ENCODE results near the gene C6orf132. TPM values are rescaled to one million over a fixed set of nuclear protein-coding genes. Genes with fewer than 3 reads are reported as not detected.

Gene C6orf132
- total and polyA plus RNA-seq, 10 of the 15 experiments (the other 5 are each of a cell fraction or from before 2014, with no cell fraction given), result 0.04 to 0.05 TPM; not detected in 8

GRCh38 chr6:42179945-42180313, 37.5 kb upstream of the C6orf132 start:
- 15% methylated on average over 3 of the region's 3 CpGs for WGBS (ENCODE audit: insufficient coverage, insufficient replicate concordance, low lambda C conversion rate, missing lambda C conversion rate)
- in situ Hi-C loops (cut with MboI), result no loop called here
- no peak overlapping the region for H3K4me3 ChIP-seq
- POLR2A ChIA-PET, result no interaction called here
- BruUV-seq (replicated peaks), result no TSS peak
- SMC1A ChIA-PET (ENCODE audit: uncharacterized antibody, unreplicated experiment), result interaction anchor here (1.1 to 1.6 kb wide), 3 partner anchors 35 to 546 kb away, joined by 3 to 5 read pairs (median 3); no protein-coding TSS in a partner anchor
- no peaks in the 10 kb centered on the region for H3K4me1 ChIP-seq (ENCODE audit: control insufficient read depth, insufficient read depth, low read length)
- no peak overlapping the region for H3K4me2 ChIP-seq (ENCODE audit: control insufficient read depth, insufficient read depth)
- CTCF ChIA-PET, result interaction anchor here (1.7 kb wide), 1 partner anchor 35 kb away, joined by 4 read pairs; no protein-coding TSS in a partner anchor
- no peak overlapping the region for H3K27ac ChIP-seq (ENCODE audit: control insufficient read depth, insufficient read depth)
- intact Hi-C loops (cut with micrococcal nuclease; ENCODE audit: unreplicated experiment), result no loop called here
- RAD21 ChIA-PET (ENCODE audit: unreplicated experiment), result interaction anchor here (0.6 kb wide), 1 partner anchor 116 kb away, joined by 3 read pairs; no protein-coding TSS in a partner anchor
- no peak for DNase-seq (ENCODE audit: low read depth, low spot score)
- H3K36me3 ChIP-seq (ENCODE audit: control insufficient read depth in 2 of 2, insufficient read depth in 2 of 2, low read length in 1 of 2), result no peaks in the 10 kb centered on the region
- H3K79me2 ChIP-seq (ENCODE audit: control insufficient read depth, insufficient read depth, low read length), result no peaks in the 10 kb centered on the region
- no peak overlapping the region for H2AFZ ChIP-seq (ENCODE audit: control insufficient read depth, low read depth, low read length)
- no peak for FAIRE-seq
- ATAC-seq, result no peak
- no peak for TF ChIP-seq ZNF217 (IDR thresholded peaks at IDR 0.05)
- TF ChIP-seq BRCA1 (IDR thresholded peaks at IDR 0.05; ENCODE audit: low read depth, low read length), result no peak
- TF ChIP-seq DPF2 (IDR thresholded peaks at IDR 0.05), result no peak
- TF ChIP-seq CUX1 (IDR thresholded peaks at IDR 0.05; ENCODE audit: insufficient replicate concordance, low read depth, low read length), result no peak
- no peak for TF ChIP-seq SIN3A (IDR thresholded peaks at IDR 0.05; ENCODE audit: low read depth, low read length)
- no peak for TF ChIP-seq SMC3 (IDR thresholded peaks at IDR 0.05; ENCODE audit: borderline replicate concordance, low read length)
- H3K9me3 ChIP-seq (replicated peaks; ENCODE audit: control insufficient read depth, insufficient read depth, low read length), result no peaks in the 10 kb centered on the region
- no peak overlapping the region for H3K9ac ChIP-seq (ENCODE audit: control insufficient read depth, insufficient read depth, low read length)
- no peaks in the 10 kb centered on the region for H4K20me1 ChIP-seq (ENCODE audit: control insufficient read depth, insufficient read depth)
- H3K27me3 ChIP-seq (replicated peaks in 1 of 2; ENCODE audit: control insufficient read depth in 2 of 2, insufficient read depth in 2 of 2, low read length in 1 of 2), result no peaks in the 10 kb centered on the region

All from GM12878 (cell line).